Uterus (tissue), 4 donors: ENCODE data around the gene C1QL2. TPM values are rescaled to one million over a fixed set of nuclear protein-coding genes. Genes with fewer than 3 reads are reported as not detected.

ENCODE experiments used
- DNase-seq, 2 donors: peaks; one replicate each; pipeline ENCODE4 v3.0.0-alpha.2; 2019 to 2020
- H3K27ac ChIP-seq, 2 donors: fragments of 200-600 bp; sonication (generic); 1 replicate in 1 of 2; 2 replicates in 1 of 2; pipeline ENCODE4 v1.5.1; 2016 to 2018
- H3K27me3 ChIP-seq, 2 donors: fragments of 200-600 bp; sonication (generic); one replicate each; pipeline ENCODE4 v1.5.1; 2018 to 2019; ENCODE audit warnings: control low read depth in 1 of 2
- H3K36me3 ChIP-seq, 2 donors: fragments of 200-600 bp; sonication (generic); one replicate each; pipeline ENCODE4 v1.5.1; 2019; ENCODE audit warnings: control low read depth in 1 of 2
- H3K4me1 ChIP-seq, 2 donors: fragments of 200-600 bp; sonication (generic); one replicate each; pipeline ENCODE4 v1.5.1; 2018 to 2019; ENCODE audit warnings: control low read depth in 1 of 2
- H3K4me3 ChIP-seq, 2 donors: fragments of 200-600 bp; sonication (generic); 1 replicate in 1 of 2; 2 replicates in 1 of 2; pipeline ENCODE4 v1.5.1; 2018 to 2019; ENCODE audit warnings: mild to moderate bottlenecking in 1 of 2
- H3K9me3 ChIP-seq, 2 donors: fragments of 200-600 bp; sonication (generic); one replicate each; pipeline ENCODE4 v1.5.1; 2019; ENCODE audit warnings: control low read depth in 1 of 2
- POLR2A ChIP-seq, 2 donors: fragments of 450-650 bp; IDR thresholded peaks; one replicate each; pipeline ENCODE4 v1.6.1; 2016; ENCODE audit warnings: antibody characterized with exemption in 2 of 2, mild to moderate bottlenecking in 1 of 2, moderate library complexity in 1 of 2
- intact Hi-C: fragments of 100-400 bp; cut with DNase I; formaldehyde crosslinking; loops from one replicate; pipeline ENCODE4 v1.15.1; 2023; ENCODE audit warnings: low total_unique reads
- total RNA-seq, 4 donors: library from RNA; depleted of rRNA in 3 of 4; stranded (reverse); fragments of >200 nt in 3 of 4; gene quantifications; one replicate each; pipeline versions ENCODE4 v1.1.0 to v1.2.4, GENCODE V29; 2014 to 2023
- TF ChIP-seq, protein P1 (sequence below), 4 experiments: fragments of 200-600 bp in 2 of 4; fragments of 450-650 bp in 2 of 4; sonication (generic) in 2 of 4; IDR thresholded peaks; one replicate each; pipeline ENCODE4 v1.5.1; 2016 to 2019; ENCODE audit warnings: antibody characterized with exemption in 4 of 4, mild to moderate bottlenecking in 2 of 4, moderate library complexity in 1 of 4
- donor health status: DM: yes; HTN: yes; CAD: no.

C1QL2 gene
- not detected for total RNA-seq

DNA sequence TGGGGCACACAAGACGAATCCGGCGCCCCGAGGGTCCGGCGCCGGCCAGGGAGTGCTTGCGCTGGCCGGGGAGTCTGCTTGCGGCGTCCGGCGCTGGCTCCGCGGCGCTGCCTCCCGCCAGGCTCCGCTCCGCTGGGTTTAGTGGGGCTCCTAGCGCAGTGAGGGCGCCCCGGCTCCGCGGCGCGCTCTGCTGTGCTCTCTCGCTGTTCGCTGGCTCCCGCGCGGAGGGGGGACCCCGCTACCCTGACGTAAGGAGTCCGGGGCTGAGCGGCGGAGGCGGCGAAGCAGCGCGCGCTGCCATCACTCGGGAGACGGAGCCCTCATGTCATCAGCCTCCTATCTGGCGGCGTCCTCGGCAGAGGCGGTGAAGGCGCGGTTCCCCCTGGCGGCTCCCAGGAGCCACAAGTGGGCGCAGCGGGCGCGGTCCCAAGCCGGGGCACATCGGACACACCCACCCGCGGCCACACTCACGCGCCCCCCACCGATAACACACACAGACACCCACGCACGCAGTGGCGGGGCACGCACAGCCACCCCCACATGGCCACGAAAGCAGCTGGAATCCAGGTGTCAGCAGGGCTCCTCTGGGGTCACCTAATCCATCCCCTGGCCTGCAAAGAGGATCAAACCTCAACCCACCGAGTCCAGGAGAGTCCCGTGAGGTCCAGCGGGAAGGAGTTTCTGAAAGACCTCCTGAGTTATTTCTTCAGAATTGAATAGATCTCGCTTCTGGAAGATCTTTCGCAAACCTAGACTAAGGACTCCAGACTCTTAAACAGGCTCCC, at the start of gene C1QL2:
Gene C1QL2, minus strand, starts transcription at position 189 of the 785 bp plus-strand sequence. CDS start 482 bp downstream, outside the sequence.
- no peak for DNase-seq
- Histone ChIP-seq H3K27me3 (peaks cover 0 to 16% of the 10 kb centered on the region in 2 donors), H3K9me3 (no peaks in the 10 kb centered on the region), H3K4me3 (no peak within 1 kb of the TSS), H3K36me3 (no peaks in the 10 kb centered on the region), H3K27ac (no peak within 1 kb of the TSS), H3K4me1 (no peaks in the 10 kb centered on the region)
- TF ChIP-seq POLR2A (IDR thresholded peaks at IDR 0.05), result no peak
- TF ChIP-seq, protein P1, sequence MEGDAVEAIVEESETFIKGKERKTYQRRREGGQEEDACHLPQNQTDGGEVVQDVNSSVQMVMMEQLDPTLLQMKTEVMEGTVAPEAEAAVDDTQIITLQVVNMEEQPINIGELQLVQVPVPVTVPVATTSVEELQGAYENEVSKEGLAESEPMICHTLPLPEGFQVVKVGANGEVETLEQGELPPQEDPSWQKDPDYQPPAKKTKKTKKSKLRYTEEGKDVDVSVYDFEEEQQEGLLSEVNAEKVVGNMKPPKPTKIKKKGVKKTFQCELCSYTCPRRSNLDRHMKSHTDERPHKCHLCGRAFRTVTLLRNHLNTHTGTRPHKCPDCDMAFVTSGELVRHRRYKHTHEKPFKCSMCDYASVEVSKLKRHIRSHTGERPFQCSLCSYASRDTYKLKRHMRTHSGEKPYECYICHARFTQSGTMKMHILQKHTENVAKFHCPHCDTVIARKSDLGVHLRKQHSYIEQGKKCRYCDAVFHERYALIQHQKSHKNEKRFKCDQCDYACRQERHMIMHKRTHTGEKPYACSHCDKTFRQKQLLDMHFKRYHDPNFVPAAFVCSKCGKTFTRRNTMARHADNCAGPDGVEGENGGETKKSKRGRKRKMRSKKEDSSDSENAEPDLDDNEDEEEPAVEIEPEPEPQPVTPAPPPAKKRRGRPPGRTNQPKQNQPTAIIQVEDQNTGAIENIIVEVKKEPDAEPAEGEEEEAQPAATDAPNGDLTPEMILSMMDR (IDR thresholded peaks at IDR 0.05), result no peak
- intact Hi-C loops, result no loop called here

DNA sequence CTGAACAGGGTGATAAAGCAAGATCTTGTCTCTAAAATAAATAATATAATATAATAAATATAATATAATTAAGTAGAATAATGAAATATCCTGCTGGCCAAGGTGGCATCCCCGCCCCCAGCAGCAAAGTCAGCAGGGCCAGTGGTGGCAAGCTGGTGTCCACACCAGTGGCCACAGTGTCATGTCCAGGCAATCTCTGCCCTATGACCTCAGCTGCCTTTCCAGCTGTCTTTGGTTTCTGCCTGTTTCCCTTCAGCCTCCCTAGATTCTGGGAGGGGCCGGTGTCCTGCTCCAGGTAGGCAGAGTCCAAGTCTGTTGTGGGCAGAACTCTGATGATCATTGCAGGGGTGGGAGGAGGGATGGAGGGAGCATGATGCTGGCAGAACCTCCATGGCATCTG, 48.9 kb upstream of the C1QL2 start:
- H3K4me3 ChIP-seq, result no peak overlapping the region
- no peaks in the 10 kb centered on the region for H3K4me1 ChIP-seq
- H3K27ac ChIP-seq, result no peak overlapping the region
- intact Hi-C loops, result no loop called here
- H3K27me3 ChIP-seq, result no peaks in the 10 kb centered on the region
- TF ChIP-seq, protein P1 (IDR thresholded peaks at IDR 0.05), result no peak
- no peak for TF ChIP-seq POLR2A (IDR thresholded peaks at IDR 0.05)
- H3K36me3 ChIP-seq, result no peaks in the 10 kb centered on the region
- DNase-seq, result no peak
- H3K9me3 ChIP-seq, result no peaks in the 10 kb centered on the region

DNA sequence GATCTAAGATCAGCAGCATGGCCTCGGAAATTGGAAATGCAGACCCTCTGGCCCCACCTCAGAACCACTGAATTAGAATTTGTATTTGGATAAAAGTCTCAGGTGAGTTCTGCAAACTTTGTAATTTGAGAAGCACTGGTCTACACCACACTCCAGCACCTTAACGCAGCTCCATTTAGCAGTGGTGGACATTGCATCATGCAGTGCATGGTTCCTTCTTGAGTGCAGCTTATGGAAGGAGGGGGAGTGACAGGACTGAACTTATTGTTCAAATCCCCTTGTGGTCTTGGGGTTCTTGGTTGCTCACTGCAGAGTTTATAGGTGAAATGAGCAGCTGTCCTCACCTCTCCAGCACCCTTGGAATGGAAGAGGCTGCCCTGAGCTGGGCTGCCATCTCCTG, 47.6 kb upstream of the C1QL2 start:
- Histone ChIP-seq H3K4me1 (no peaks in the 10 kb centered on the region), H3K4me3 (no peak overlapping the region), H3K27ac (no peak overlapping the region), H3K27me3 (no peaks in the 10 kb centered on the region), H3K9me3 (no peaks in the 10 kb centered on the region), H3K36me3 (no peaks in the 10 kb centered on the region)
- no peak for DNase-seq
- intact Hi-C loops, result no loop called here
- TF ChIP-seq POLR2A (IDR thresholded peaks at IDR 0.05), result no peak
- TF ChIP-seq, protein P1 (IDR thresholded peaks at IDR 0.05), result no peak

DNA sequence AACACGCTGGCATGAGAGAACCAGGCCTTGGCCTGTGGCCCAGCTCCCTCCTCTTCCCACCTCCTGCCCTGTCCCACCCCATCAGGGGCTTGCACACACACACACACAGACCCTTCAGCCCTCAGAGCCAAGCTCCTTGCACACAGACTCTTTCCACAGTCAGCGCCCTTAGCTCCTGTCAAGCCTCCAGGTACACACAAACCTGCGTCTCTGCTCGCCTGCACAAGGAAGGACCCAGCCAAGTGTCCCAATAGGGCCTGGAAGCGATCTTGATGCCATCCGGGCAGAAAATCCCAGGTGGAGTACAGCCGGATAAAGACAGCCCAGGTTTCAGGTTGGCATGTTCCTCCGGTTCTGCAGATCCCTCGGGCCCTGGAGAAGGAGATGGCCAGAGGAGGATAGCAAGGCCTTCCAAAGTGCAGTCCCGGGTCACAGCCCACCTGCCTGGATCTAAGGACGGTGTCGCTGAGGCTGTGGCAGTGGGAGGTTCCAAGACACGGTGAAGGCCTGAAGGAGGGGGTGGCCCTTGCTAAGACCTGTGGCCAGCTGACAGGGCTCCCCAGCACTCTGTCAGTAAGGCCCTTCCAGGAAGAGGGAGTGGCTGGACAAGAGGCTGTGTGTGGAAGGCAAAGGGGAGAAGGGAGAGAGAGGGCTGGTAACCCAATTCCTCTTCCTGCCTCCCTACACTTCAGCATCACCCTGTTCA, 46.6 kb upstream of the C1QL2 start:
- no peaks in the 10 kb centered on the region for H3K27me3 ChIP-seq
- no peak for TF ChIP-seq POLR2A (IDR thresholded peaks at IDR 0.05)
- TF ChIP-seq, protein P1 (IDR thresholded peaks at IDR 0.05), result no peak
- DNase-seq, result no peak
- no peaks in the 10 kb centered on the region for H3K9me3 ChIP-seq
- H3K4me3 ChIP-seq, result no peak overlapping the region
- H3K36me3 ChIP-seq, result no peaks in the 10 kb centered on the region
- H3K4me1 ChIP-seq, result no peaks in the 10 kb centered on the region
- intact Hi-C loops, result no loop called here
- no peak overlapping the region for H3K27ac ChIP-seq

DNA sequence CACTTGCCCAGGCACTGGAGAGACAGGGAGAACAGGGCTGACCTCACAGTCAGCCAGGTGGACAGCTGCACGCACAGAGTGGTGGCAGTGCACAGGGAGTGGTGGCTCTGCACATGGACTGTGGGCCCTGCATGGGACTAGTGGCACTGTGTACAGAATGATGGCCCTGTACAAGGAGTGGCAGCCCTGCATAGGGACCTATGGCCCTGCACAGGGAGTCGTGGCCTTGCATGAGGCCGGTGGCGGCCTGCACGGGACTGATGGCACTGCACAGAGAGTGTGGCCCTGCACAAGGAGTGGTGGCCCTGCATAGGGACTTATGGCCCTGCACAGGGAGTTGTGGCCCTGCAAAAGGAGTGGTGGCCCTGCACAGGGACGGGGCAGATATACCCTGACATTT, 46.0 kb upstream of the C1QL2 start:
- Histone ChIP-seq H3K9me3 (no peaks in the 10 kb centered on the region), H3K36me3 (no peaks in the 10 kb centered on the region), H3K4me1 (no peaks in the 10 kb centered on the region), H3K4me3 (no peak overlapping the region), H3K27me3 (no peaks in the 10 kb centered on the region), H3K27ac (no peak overlapping the region)
- no peak for DNase-seq
- intact Hi-C loops, result no loop called here
- TF ChIP-seq, protein P1 (IDR thresholded peaks at IDR 0.05), result no peak
- TF ChIP-seq POLR2A (IDR thresholded peaks at IDR 0.05), result no peak
